ENCODE measurements around the gene CAGE1.

CAGE1 gene

DNA sequence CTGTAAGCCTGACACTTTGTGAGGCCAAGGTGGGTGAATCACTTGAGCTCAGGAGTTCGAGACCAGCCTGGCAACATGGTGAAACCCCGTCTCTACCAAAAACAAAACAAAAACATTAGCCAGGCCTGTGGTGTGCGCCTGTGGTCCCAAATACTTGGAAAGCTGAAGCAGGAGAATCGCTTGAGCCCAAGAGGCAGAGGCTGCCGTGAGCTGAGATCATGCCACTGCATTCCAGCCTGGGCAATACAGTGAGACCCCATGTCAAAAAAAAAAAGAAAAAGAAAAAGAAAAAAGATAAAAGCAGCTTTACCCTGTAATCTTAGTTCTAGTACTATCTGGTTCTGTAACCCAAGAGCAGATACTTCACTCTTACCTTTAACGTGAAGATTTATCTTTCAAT, 104.1 kb downstream of the CAGE1 start:
- TF ChIP-seq, protein P1, sequence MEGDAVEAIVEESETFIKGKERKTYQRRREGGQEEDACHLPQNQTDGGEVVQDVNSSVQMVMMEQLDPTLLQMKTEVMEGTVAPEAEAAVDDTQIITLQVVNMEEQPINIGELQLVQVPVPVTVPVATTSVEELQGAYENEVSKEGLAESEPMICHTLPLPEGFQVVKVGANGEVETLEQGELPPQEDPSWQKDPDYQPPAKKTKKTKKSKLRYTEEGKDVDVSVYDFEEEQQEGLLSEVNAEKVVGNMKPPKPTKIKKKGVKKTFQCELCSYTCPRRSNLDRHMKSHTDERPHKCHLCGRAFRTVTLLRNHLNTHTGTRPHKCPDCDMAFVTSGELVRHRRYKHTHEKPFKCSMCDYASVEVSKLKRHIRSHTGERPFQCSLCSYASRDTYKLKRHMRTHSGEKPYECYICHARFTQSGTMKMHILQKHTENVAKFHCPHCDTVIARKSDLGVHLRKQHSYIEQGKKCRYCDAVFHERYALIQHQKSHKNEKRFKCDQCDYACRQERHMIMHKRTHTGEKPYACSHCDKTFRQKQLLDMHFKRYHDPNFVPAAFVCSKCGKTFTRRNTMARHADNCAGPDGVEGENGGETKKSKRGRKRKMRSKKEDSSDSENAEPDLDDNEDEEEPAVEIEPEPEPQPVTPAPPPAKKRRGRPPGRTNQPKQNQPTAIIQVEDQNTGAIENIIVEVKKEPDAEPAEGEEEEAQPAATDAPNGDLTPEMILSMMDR (IDR thresholded peaks at IDR 0.05; ENCODE audit: low read depth, low read length), result no peak
- in situ Hi-C loops (cut with HindIII; ENCODE audit: low sequenced_read_pairs), result no loop called here
- DNase-seq (ENCODE audit: low read depth, low spot score), result no peak
- H3K4me3 ChIP-seq (ENCODE audit: low read depth, low read length), result no peak overlapping the region

DNA sequence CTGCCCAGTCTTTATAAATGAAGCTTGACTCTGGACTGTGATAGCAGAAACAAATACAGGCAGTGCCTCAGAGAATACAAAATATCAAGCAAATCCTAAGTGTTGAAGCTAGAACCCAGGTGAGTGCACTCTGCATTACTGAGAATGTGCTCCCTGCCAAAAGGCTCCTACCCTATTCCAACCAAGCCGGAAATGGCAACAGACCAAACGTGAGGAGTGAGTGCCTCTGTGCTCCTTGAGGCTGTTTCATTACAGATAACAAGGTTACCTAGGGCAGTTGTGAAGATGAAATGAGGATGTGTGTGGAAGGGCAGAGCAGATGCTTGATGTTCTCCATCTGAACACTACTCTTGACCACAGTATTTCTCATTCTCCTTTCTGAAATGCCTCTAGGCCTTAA, 105.9 kb downstream of the CAGE1 start:
- TF ChIP-seq, protein P1 (IDR thresholded peaks at IDR 0.05; ENCODE audit: low read depth, low read length), result no peak
- H3K4me3 ChIP-seq (ENCODE audit: low read depth, low read length), result no peak overlapping the region
- no peak for DNase-seq (ENCODE audit: low read depth, low spot score)
- in situ Hi-C loops (cut with HindIII; ENCODE audit: low sequenced_read_pairs), result no loop called here

DNA sequence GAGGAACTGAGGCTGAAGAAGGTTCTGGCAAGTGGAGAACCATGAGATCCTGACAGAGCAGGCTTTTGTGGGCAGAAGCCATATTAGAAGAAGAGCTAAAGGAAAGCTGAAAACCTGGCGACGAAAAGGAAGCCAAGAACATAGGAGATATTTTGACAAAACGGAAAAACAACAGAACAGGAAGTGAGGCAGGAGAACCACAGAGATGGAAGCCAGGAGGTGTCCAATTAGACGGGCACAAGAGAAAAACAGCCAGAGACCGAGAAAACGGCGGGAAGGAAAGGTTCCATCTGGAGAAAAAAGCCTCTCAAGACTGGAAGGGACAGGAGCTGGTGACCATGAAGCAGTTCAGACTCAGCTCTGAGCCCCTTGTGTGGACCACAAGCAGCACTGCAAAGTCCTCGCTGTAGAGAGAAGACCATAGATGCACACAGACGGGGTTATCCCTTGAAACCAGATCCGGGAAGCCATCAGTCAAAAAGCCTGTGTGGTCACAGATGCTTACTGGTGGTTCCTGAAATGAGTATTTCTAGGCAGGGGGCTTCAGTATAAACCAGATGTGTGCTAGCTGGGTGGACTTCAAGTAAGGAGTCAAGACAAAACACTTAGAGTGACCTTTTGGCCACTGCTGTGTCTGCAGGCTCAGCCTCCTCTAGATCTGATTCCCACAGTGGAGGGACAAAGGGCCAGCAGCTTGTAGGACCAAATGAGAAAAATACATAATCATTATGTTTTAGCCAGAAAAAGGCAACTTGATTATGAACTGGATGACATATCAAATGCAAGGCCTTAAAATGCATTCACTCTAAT, 107.2 kb downstream of the CAGE1 start:
- no peak overlapping the region for H3K4me3 ChIP-seq (ENCODE audit: low read depth, low read length)
- DNase-seq (ENCODE audit: low read depth, low spot score), result no peak
- TF ChIP-seq, protein P1 (IDR thresholded peaks at IDR 0.05; ENCODE audit: low read depth, low read length), result no peak
- in situ Hi-C loops (cut with HindIII; ENCODE audit: low sequenced_read_pairs), result no loop called here
